Ovary (tissue), 9 donors: Measurements from ENCODE around the gene LYPLA2. TPM values are rescaled to one million over a fixed set of nuclear protein-coding genes. Genes with fewer than 3 reads are reported as not detected.
"Not testable (repeated sequence)": the region's sequence is repeated elsewhere in the genome, so short reads cannot be mapped to it uniquely, and the experiment has no call there.

ENCODE experiments used
- DNase-seq, 5 donors: peaks; one replicate each; pipeline ENCODE4 v3.0.0-alpha.2; 2019 to 2020
- H3K27ac ChIP-seq, 2 donors: fragments of 200-600 bp; one replicate each; pipeline versions ENCODE4 v1.5.1 to v1.8.0; 2019 to 2022
- H3K27me3 ChIP-seq: fragments of 200-600 bp; one replicate; pipeline ENCODE4 v1.8.0; 2022
- H3K36me3 ChIP-seq: fragments of 200-600 bp; sonication (generic); one replicate; pipeline ENCODE4 v1.5.1; 2019
- H3K4me1 ChIP-seq: one replicate; pipeline ENCODE4 v1.8.1; 2013; ENCODE audit warnings: mild to moderate bottlenecking, moderate library complexity; ENCODE audit not compliant: insufficient read depth
- H3K4me3 ChIP-seq: fragments of 200-600 bp; sonication (generic); one replicate; pipeline ENCODE4 v1.5.1; 2017
- H3K9me3 ChIP-seq, 2 donors: fragments of 200-600 bp in 1 of 2; sonication (generic) in 1 of 2; one replicate each; pipeline versions ENCODE4 v1.5.1 to v1.8.1; 2013 to 2019; ENCODE audit warnings: mild to moderate bottlenecking in 1 of 2, moderate library complexity in 1 of 2
- EP300 ChIP-seq: sonication (generic); formaldehyde crosslinking; IDR thresholded peaks from one replicate; pipeline ENCODE4 v1.6.1; 2017; ENCODE audit warnings: antibody characterized with exemption
- POLR2A ChIP-seq: fragments of 450-650 bp; IDR thresholded peaks from one replicate; pipeline ENCODE4 v1.6.1; 2017; ENCODE audit warnings: antibody characterized with exemption, mild to moderate bottlenecking, moderate library complexity
- WGBS, 3 donors: extraction: QIAGEN DNeasy Blood & Tissue Kit in 1 of 3; methylation state at CpG; one replicate each; pipeline versions ENCODE4 v1.1.5 to v1.1.7; 2013 to 2017; 5-methylcytosine and 5-hydroxymethylcytosine counted together
- intact Hi-C, 4 donors: fragments of 100-400 bp; cut with DNase I; formaldehyde crosslinking; loops; one replicate each; pipeline versions ENCODE4 v1.11.0 to v1.15.1; 2022 to 2023
- polyA plus RNA-seq, 2 donors: library from polyadenylated mRNA; stranded (reverse); fragments of 200-250 nt in 1 of 2; fragments of 350-450 nt in 1 of 2; fragmentation: Illumina TruSeq in 1 of 2; extraction: RNeasy Lipid Tissue Mini Kit (QIAGEN cat#74804) in 1 of 2; gene quantifications; one replicate each; pipeline ENCODE4 v1.2.3, GENCODE V29; 2013 to 2014
- total RNA-seq, 7 donors: library from RNA; depleted of rRNA in 2 of 7; stranded (reverse); fragments of >200 nt in 2 of 7; fragmentation: NEBNext Ultra II Directional in 3 of 7; extraction: Animal tissue kit (Norgen Biotek cat#: 25700) in 3 of 7; gene quantifications; one replicate each; pipeline versions ENCODE4 v1.1.0 to v1.2.4, GENCODE V29; 2016 to 2023
- TF ChIP-seq, protein P1 (sequence below), 3 donors: fragments of 450-650 bp in 2 of 3; fragments of 200-600 bp in 1 of 3; IDR thresholded peaks; one replicate each; pipeline versions ENCODE4 v1.5.1 to v1.8.0; 2016 to 2022; ENCODE audit warnings: antibody characterized with exemption in 3 of 3, mild to moderate bottlenecking in 1 of 3
- donor health status: DM: no; HTN: no; CAD: no; lungs with moderate emphysema.
- donor health status: DM: no; HTN: no; CAD: no.
- donor health status: Bipolar disorder and iron deficiency.
- donor health status: DM: yes; HTN: yes; CAD: no.
- donor health status: DM: no; HTN: no; CAD: no.
- donor health status: DM: yes; HTN: yes; CAD: no.

LYPLA2 gene
- total and polyA plus RNA-seq, 9 donors: 8.5 to 33.2 (median 26.0) TPM

DNA sequence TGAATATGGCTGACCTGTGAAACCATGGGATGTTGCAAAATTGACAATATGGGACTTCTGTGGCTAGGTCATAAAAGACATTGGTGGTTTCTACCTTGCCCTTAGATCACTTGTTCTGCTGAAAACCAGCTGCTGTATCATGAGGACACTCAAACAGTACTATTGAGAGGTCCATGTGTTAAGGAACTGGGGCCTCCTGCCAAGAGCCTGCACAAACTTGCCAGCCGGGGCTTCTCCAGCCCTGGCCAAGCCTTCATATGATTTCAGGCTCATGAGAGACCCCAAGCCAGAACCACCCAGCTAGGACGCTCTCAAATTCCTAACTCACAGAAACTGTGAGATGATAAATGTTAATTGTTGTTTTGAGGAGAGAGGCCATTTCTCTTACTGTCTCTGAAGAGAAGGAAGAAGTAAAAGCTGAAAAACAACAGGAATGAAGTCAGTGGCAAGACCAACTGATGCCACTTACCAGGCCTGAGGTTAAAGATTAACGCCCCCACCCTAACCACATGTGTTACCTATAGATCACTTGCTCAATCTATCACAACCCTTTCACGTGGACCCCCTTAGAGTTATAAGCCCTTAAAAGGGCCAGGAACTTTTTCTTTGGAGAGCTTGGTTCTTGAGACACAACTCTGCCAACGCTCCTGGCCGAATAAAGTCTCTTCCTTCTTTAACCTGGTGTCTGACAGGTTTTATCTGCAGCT, 16.6 kb upstream of the LYPLA2 start:
- intact Hi-C loops: loop anchor here in 1 of 4 donors (10.0 kb wide), 1 partner anchor 240 kb away; no protein-coding TSS in a partner anchor
- no peak overlapping the region for H3K27ac ChIP-seq
- 68 to 80% (median 74%) methylated on average over 6 of the region's 6 CpGs for WGBS, 3 donors

DNA sequence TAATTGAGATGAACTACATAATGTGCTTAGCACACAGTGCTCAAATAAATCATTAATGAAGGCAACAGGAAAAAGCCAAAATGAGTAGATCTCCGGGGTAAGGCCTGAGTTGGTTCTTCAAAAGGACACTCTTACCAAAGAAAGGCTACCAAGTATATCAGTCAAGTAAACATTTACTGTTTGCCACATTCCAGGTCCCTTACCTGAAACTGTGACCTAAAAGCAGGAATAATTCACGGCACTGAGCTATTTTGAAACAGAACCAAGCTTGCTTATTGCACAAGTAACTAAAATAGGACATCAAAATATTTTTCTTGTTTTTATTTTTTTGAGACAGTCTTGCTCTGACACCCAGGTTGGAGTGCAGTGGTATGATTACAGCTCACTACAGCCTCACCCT, 14.7 kb upstream of the LYPLA2 start:
- H3K4me1 ChIP-seq: peaks cover 9% of the 10 kb centered on the region
- no peaks in the 10 kb centered on the region for H3K9me3 ChIP-seq
- H3K27ac ChIP-seq: no peak overlapping the region
- intact Hi-C loops: loop anchor here in 2 of 4 donors (5.0 to 10.0 kb wide), 3 partner anchors 91 to 239 kb away; partner anchors contain the start of gene FUCA1 (in 1 of the 2)
- no peak for DNase-seq
- no peaks in the 10 kb centered on the region for H3K27me3 ChIP-seq
- no peak for TF ChIP-seq POLR2A
- TF ChIP-seq, protein P1, sequence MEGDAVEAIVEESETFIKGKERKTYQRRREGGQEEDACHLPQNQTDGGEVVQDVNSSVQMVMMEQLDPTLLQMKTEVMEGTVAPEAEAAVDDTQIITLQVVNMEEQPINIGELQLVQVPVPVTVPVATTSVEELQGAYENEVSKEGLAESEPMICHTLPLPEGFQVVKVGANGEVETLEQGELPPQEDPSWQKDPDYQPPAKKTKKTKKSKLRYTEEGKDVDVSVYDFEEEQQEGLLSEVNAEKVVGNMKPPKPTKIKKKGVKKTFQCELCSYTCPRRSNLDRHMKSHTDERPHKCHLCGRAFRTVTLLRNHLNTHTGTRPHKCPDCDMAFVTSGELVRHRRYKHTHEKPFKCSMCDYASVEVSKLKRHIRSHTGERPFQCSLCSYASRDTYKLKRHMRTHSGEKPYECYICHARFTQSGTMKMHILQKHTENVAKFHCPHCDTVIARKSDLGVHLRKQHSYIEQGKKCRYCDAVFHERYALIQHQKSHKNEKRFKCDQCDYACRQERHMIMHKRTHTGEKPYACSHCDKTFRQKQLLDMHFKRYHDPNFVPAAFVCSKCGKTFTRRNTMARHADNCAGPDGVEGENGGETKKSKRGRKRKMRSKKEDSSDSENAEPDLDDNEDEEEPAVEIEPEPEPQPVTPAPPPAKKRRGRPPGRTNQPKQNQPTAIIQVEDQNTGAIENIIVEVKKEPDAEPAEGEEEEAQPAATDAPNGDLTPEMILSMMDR (IDR thresholded peaks at IDR 0.05): no peak
- no peak for TF ChIP-seq EP300
- H3K4me3 ChIP-seq: no peak overlapping the region
- WGBS, 3 donors: 81 to 87% (median 83%) methylated on average over 2 of the region's 2 CpGs
- no peaks in the 10 kb centered on the region for H3K36me3 ChIP-seq

More for the DNA sequence above, 16.6 kb upstream of the LYPLA2 start:
- H3K27me3 ChIP-seq: no peaks in the 10 kb centered on the region
- H3K9me3 ChIP-seq: no peaks in the 10 kb centered on the region
- peaks cover 8% of the 10 kb centered on the region for H3K4me1 ChIP-seq
- H3K36me3 ChIP-seq: no peaks in the 10 kb centered on the region
- TF ChIP-seq EP300 (no peak), POLR2A (no peak)
- TF ChIP-seq, protein P1 (IDR thresholded peaks at IDR 0.05): no peak
- no peak overlapping the region for H3K4me3 ChIP-seq
- no peak for DNase-seq

DNA sequence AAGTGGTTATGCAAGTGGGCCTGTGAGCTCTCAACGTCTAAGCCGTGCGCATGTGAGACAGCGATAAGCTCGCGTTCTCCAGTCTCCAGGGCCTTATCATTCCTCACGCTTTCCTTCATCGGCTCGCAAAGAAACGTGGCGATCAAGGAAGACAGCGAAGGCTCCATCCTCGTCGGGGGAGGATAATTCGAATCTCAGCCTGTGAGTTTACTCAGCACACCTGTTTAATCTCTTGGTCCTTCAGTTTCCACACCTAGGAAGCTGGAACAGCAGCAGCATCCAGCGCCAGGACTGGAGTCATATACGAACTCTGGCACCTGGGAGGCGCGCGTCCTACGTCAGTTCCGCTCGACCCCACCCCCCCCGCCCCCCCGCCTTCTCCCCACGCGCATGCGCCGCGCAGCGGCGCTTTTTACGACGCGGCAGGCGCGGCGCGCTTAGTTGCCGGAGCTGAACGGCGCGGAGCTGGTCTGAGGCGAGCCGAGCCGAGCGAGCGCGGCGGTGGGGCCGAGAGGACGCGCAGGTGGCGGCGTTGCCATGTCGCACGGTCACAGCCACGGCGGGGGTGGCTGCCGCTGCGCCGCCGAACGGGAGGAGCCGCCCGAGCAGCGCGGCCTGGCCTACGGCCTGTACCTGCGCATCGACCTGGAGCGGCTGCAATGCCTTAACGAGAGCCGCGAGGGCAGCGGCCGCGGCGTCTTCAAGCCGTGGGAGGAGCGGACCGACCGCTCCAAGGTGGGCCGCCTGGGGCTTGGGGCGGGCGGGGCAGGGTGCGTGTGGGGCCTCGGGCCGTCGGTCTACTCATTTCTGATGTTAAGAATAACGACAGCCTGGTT, 12.7 kb upstream of the LYPLA2 start, which contains the start of gene PITHD1:
TSS of gene PITHD1 (plus strand) at position 440 of the 836 bp plus-strand sequence. CDS start at position 538, 98 bp downstream.
- H3K27me3 ChIP-seq: no peaks in the 10 kb centered on the region
- DNase-seq: peak; percentile 81 to 88 (median 86)
- no peaks in the 10 kb centered on the region for H3K36me3 ChIP-seq
- H3K4me1 ChIP-seq: peaks cover 9% of the 10 kb centered on the region
- peak within 1 kb of the TSS; percentile 97 for H3K4me3 ChIP-seq
- intact Hi-C loops: loop anchor here in 2 of 4 donors (5.0 to 10.0 kb wide), 3 partner anchors 89 to 237 kb away; partner anchors contain the start of gene FUCA1 (in 1 of the 2)
- peak within 1 kb of the TSS; percentile 74 to 84 for H3K27ac ChIP-seq
- WGBS, 3 donors: 0% methylated on average over 68 to 91 of the region's 91 CpGs
- TF ChIP-seq, protein P1 (IDR thresholded peaks at IDR 0.05): no peak
- TF ChIP-seq EP300 (peak; percentile 6), POLR2A (peak; percentile 89)
- no peaks in the 10 kb centered on the region for H3K9me3 ChIP-seq

DNA sequence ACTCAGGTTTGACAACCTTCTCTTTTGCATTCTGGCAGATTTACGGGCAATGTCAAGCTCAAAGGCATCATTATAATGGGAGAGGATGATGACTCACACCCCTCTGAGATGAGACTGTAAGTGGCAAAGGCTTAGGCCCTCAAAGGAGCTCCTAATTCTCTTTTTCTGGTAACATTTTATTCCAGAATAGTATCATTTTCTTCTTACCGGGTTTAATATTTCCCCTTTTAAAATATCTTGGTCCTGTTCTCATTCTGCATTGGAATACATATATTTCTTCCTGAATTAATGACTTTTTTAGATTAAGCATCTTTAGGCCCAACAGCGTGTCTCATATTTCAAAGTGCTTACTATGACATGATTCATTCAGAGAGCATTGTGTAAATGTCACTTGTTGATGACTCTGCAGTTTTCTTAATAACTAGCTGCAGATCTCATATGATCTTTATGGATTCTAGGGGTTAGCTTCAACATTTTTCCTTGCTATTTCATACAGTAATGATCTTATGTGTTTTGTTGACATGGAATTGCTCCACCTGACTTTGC, 11.0 kb upstream of the LYPLA2 start:
- Histone ChIP-seq H3K4me1 (peaks cover 9% of the 10 kb centered on the region), H3K27me3 (no peaks in the 10 kb centered on the region), H3K9me3 (no peaks in the 10 kb centered on the region), H3K27ac (no peak overlapping the region), H3K4me3 (no peak overlapping the region), H3K36me3 (no peaks in the 10 kb centered on the region)
- intact Hi-C loops: loop anchor here in 2 of 4 donors (5.0 to 10.0 kb wide), 3 partner anchors 87 to 235 kb away; partner anchors contain the start of gene FUCA1 (in 1 of the 2)
- no peak for DNase-seq
- TF ChIP-seq EP300: no peak
- no peak for TF ChIP-seq POLR2A
- TF ChIP-seq, protein P1 (IDR thresholded peaks at IDR 0.05): no peak
- 73 to 82% (median 75%) methylated on average over 3 of the region's 3 CpGs for WGBS, 3 donors

DNA sequence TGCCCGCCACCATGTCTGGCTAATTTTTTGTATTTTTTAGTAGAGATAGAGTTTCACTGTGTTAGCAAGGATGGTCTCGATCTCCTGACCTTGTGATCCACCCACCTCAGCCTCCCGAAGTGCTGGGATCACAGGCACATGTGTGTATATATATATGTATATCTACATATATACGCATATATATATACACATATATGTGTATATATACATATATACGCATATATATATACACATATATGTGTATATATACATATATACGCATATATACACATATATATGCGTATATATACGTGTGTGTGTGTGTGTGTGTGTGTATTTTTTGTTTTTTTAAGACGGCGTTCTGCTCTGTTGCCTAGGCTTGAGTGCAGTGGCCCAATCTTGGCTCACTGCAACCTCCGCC, 7.8 kb upstream of the LYPLA2 start:
- DNase-seq, H3K27me3 ChIP-seq, H3K4me1 ChIP-seq, H3K9me3 ChIP-seq, H3K27ac ChIP-seq, H3K36me3 ChIP-seq, H3K4me3 ChIP-seq, intact Hi-C loops: not testable (repeated sequence)
- 90 to 92% (median 91%) methylated on average over 11 of the region's 11 CpGs for WGBS, 3 donors
